HepG2 (cell line): Measurements from ENCODE around the gene HMCN2. TPM values are rescaled to one million over a fixed set of nuclear protein-coding genes. Genes with fewer than 3 reads are reported as not detected.

Experiments
- ATAD3A ChIP-seq: sonication (generic); formaldehyde crosslinking; IDR thresholded peaks from 2 replicates; pipeline ENCODE4 v1.4.0; 2020; ENCODE audit warnings: missing genetic modification reagents
- BHLHE40 ChIP-seq: IDR thresholded peaks from 2 replicates; pipeline ENCODE4 v1.6.1; 2011; ENCODE audit warnings: low read length, improper control_type of control experiment
- HOXD1 ChIP-seq: sonication (generic); formaldehyde crosslinking; IDR thresholded peaks from 2 replicates; pipeline ENCODE4 v1.5.0; 2020; ENCODE audit warnings: missing genetic modification reagents
- ISX ChIP-seq: sonication (generic); formaldehyde crosslinking; conservative IDR thresholded peaks from 2 replicates; pipeline ENCODE4 v1.5.0; 2020; ENCODE audit warnings: missing genetic modification reagents
- KLF6 ChIP-seq: IDR thresholded peaks from 2 replicates; pipeline ENCODE4 v1.8.0; 2016; ENCODE audit warnings: missing biosample characterization, missing genetic modification reagents
- NKX3-1 ChIP-seq: sonication (generic); formaldehyde crosslinking; IDR thresholded peaks from 2 replicates; pipeline ENCODE4 v1.5.0; 2020; ENCODE audit warnings: missing genetic modification reagents
- SCMH1 ChIP-seq: sonication (generic); formaldehyde crosslinking; IDR thresholded peaks from 2 replicates; pipeline ENCODE4 v1.9.0; 2021; ENCODE audit warnings: missing genetic modification reagents, mild to moderate bottlenecking, borderline replicate concordance
- SKI ChIP-seq: fragments of 450-650 bp; IDR thresholded peaks from one replicate; pipeline ENCODE4 v1.6.1; 2018; ENCODE audit warnings: mild to moderate bottlenecking; ENCODE audit not compliant: partially characterized antibody
- SPEN ChIP-seq: sonication (generic); formaldehyde crosslinking; IDR thresholded peaks from 2 replicates; pipeline ENCODE4 v1.5.1; 2020; ENCODE audit warnings: low read depth, mild to moderate bottlenecking, missing genetic modification reagents
- U2AF1 ChIP-seq: fragments of 200-400 bp; formaldehyde crosslinking; optimal IDR thresholded peaks from 2 replicates; pipeline ENCODE3; 2017; ENCODE audit warnings: mild to moderate bottlenecking, low read depth, low read length
- ZBTB42 ChIP-seq: sonication (generic); formaldehyde crosslinking; IDR thresholded peaks from 2 replicates; pipeline ENCODE4 v1.5.0; 2020; ENCODE audit warnings: mild to moderate bottlenecking, missing genetic modification reagents
- ZFP36L1 ChIP-seq: sonication (generic); formaldehyde crosslinking; IDR thresholded peaks from 2 replicates; pipeline ENCODE4 v1.8.0; 2022; ENCODE audit warnings: mild to moderate bottlenecking, missing genetic modification reagents, moderate library complexity
- ZNF274 ChIP-seq: sonication (generic); formaldehyde crosslinking; IDR thresholded peaks from 2 replicates; pipeline ENCODE4 v1.5.1; 2020; ENCODE audit warnings: mild to moderate bottlenecking, missing genetic modification reagents
- ZNF562 ChIP-seq: sonication (generic); formaldehyde crosslinking; IDR thresholded peaks from 2 replicates; pipeline ENCODE4 v1.8.0; 2022; ENCODE audit warnings: missing genetic modification reagents, borderline replicate concordance
- ZNF713 ChIP-seq: sonication (generic); formaldehyde crosslinking; IDR thresholded peaks from 2 replicates; pipeline ENCODE4 v1.4.0; 2020; ENCODE audit warnings: mild to moderate bottlenecking, missing genetic modification reagents
- polyA plus RNA-seq, 8 experiments: library from polyadenylated mRNA; depleted of rRNA in 3 of 8; stranded (reverse) in 7 of 8; unstranded in 1 of 8; fragments of >200 nt; fragmentation: Illumina TruSeq in 4 of 8; extraction: Trizol in 4 of 8; gene quantifications; 2 replicates each; pipeline versions ENCODE4 v1.2.1 to v1.2.3, GENCODE V29; 2011 to 2016; ENCODE audit warnings: low read depth in 4 of 8, missing spikeins in 1 of 8, mixed read lengths in 1 of 8; ENCODE audit not compliant: insufficient read depth in 1 of 8
- total RNA-seq, 5 experiments: library from RNA; depleted of rRNA; stranded (reverse); fragments of >200 nt; fragmentation: Illumina TruSeq; extraction: Trizol; gene quantifications; 2 replicates each; pipeline ENCODE4 v1.2.3, GENCODE V29; 2016; ENCODE audit warnings: low read depth in 1 of 5
- TF ChIP-seq, protein P1 (sequence below): IDR thresholded peaks from 2 replicates; pipeline ENCODE4 v1.6.1; 2016; ENCODE audit warnings: control low read depth
- TF ChIP-seq, protein P2 (sequence below): sonication (generic); formaldehyde crosslinking; IDR thresholded peaks from 2 replicates; pipeline ENCODE4 v1.5.1; 2020; ENCODE audit warnings: missing genetic modification reagents, mild to moderate bottlenecking, borderline replicate concordance
- TF ChIP-seq, protein P3 (sequence below): sonication (generic); formaldehyde crosslinking; IDR thresholded peaks from 2 replicates; pipeline ENCODE4 v1.4.0; 2020; ENCODE audit warnings: missing genetic modification reagents, mild to moderate bottlenecking, borderline replicate concordance
- TF ChIP-seq, protein P4 (sequence below): sonication (generic); formaldehyde crosslinking; IDR thresholded peaks from 2 replicates; pipeline ENCODE4 v1.9.0; 2022; ENCODE audit warnings: low read depth, missing genetic modification reagents
- TF ChIP-seq, protein P5 (sequence below): sonication (generic); formaldehyde crosslinking; conservative IDR thresholded peaks from 2 replicates; pipeline ENCODE4 v1.8.1; 2023; ENCODE audit warnings: missing genetic modification reagents

HMCN2 gene
- total and polyA plus RNA-seq, 2 of the 13 experiments (the other 11 are each of a cell fraction or from before 2014, with no cell fraction given) = 0.09 TPM; not detected in 1

DNA sequence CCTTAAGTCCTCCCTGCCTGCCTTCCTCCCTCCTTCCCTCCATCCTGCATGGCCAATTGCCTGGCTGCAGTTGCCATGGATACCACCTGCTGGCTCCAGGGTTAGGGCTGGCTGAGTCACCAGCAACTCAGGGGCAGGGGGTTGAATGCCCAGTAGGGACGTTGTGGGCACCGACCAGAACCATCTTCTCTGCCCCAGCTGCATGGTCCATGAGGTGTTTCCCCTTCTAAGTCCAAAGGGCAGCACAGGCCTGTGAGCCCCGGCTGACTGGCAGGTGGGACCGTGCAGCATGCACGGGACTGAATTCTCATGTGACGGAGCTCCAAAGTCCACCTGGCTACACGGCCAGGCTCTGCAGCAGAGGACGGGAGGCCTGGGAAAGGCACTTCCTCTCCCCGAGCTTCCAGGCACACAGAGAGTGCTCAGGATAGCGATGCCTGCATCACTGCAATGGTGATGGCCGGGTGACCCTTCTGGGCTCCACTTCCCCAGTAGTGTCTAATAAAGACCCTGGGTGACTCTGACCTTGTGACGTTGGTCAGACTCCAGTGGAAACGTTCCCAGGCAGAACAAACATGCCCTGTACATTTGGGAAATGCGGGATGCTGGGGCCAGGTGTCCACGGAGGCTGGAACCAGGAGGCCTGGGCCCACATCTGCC lies 184.9 kb downstream of the HMCN2 start (continued):
- TF ChIP-seq, protein P1, sequence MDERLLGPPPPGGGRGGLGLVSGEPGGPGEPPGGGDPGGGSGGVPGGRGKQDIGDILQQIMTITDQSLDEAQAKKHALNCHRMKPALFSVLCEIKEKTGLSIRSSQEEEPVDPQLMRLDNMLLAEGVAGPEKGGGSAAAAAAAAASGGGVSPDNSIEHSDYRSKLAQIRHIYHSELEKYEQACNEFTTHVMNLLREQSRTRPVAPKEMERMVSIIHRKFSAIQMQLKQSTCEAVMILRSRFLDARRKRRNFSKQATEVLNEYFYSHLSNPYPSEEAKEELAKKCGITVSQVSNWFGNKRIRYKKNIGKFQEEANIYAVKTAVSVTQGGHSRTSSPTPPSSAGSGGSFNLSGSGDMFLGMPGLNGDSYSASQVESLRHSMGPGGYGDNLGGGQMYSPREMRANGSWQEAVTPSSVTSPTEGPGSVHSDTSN = peak; percentile 76
- TF ChIP-seq BHLHE40 (peak; percentile 100), SPEN (peak; percentile 96), SKI (peak; percentile 76), ATAD3A (CRISPR knock-in tag) (no peak), HOXD1 (CRISPR knock-in tag) (peak; percentile 62; the same call in 1 of the 2 replicates), SCMH1 (CRISPR knock-in tag) (no peak), ZNF562 (CRISPR knock-in tag) (peak; percentile 79), ZNF274 (CRISPR knock-in tag) (peak; percentile 86), ZBTB42 (CRISPR knock-in tag) (peak; percentile 62; the same call in 1 of the 2 replicates), U2AF1 (no peak), ZNF713 (CRISPR knock-in tag) (no peak), KLF6 (CRISPR knock-in tag) (peak; percentile 98), NKX3-1 (CRISPR knock-in tag) (peak; percentile 74; the same call in 1 of the 2 replicates), ZFP36L1 (CRISPR knock-in tag) (peak; percentile 67; the same call in 1 of the 2 replicates), ISX (CRISPR knock-in tag) (no peak)
- TF ChIP-seq, protein P2, sequence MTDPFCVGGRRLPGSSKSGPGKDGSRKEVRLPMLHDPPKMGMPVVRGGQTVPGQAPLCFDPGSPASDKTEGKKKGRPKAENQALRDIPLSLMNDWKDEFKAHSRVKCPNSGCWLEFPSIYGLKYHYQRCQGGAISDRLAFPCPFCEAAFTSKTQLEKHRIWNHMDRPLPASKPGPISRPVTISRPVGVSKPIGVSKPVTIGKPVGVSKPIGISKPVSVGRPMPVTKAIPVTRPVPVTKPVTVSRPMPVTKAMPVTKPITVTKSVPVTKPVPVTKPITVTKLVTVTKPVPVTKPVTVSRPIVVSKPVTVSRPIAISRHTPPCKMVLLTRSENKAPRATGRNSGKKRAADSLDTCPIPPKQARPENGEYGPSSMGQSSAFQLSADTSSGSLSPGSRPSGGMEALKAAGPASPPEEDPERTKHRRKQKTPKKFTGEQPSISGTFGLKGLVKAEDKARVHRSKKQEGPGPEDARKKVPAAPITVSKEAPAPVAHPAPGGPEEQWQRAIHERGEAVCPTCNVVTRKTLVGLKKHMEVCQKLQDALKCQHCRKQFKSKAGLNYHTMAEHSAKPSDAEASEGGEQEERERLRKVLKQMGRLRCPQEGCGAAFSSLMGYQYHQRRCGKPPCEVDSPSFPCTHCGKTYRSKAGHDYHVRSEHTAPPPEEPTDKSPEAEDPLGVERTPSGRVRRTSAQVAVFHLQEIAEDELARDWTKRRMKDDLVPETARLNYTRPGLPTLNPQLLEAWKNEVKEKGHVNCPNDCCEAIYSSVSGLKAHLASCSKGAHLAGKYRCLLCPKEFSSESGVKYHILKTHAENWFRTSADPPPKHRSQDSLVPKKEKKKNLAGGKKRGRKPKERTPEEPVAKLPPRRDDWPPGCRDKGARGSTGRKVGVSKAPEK (CRISPR knock-in tag) = no peak
- TF ChIP-seq, protein P3, sequence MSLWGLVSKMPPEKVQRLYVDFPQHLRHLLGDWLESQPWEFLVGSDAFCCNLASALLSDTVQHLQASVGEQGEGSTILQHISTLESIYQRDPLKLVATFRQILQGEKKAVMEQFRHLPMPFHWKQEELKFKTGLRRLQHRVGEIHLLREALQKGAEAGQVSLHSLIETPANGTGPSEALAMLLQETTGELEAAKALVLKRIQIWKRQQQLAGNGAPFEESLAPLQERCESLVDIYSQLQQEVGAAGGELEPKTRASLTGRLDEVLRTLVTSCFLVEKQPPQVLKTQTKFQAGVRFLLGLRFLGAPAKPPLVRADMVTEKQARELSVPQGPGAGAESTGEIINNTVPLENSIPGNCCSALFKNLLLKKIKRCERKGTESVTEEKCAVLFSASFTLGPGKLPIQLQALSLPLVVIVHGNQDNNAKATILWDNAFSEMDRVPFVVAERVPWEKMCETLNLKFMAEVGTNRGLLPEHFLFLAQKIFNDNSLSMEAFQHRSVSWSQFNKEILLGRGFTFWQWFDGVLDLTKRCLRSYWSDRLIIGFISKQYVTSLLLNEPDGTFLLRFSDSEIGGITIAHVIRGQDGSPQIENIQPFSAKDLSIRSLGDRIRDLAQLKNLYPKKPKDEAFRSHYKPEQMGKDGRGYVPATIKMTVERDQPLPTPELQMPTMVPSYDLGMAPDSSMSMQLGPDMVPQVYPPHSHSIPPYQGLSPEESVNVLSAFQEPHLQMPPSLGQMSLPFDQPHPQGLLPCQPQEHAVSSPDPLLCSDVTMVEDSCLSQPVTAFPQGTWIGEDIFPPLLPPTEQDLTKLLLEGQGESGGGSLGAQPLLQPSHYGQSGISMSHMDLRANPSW (CRISPR knock-in tag) = no peak
- TF ChIP-seq, protein P4, sequence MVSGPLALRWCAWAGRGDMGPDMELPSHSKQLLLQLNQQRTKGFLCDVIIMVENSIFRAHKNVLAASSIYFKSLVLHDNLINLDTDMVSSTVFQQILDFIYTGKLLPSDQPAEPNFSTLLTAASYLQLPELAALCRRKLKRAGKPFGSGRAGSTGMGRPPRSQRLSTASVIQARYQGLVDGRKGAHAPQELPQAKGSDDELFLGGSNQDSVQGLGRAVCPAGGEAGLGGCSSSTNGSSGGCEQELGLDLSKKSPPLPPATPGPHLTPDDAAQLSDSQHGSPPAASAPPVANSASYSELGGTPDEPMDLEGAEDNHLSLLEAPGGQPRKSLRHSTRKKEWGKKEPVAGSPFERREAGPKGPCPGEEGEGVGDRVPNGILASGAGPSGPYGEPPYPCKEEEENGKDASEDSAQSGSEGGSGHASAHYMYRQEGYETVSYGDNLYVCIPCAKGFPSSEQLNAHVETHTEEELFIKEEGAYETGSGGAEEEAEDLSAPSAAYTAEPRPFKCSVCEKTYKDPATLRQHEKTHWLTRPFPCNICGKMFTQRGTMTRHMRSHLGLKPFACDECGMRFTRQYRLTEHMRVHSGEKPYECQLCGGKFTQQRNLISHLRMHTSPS = peak; percentile 94
- TF ChIP-seq, protein P5, sequence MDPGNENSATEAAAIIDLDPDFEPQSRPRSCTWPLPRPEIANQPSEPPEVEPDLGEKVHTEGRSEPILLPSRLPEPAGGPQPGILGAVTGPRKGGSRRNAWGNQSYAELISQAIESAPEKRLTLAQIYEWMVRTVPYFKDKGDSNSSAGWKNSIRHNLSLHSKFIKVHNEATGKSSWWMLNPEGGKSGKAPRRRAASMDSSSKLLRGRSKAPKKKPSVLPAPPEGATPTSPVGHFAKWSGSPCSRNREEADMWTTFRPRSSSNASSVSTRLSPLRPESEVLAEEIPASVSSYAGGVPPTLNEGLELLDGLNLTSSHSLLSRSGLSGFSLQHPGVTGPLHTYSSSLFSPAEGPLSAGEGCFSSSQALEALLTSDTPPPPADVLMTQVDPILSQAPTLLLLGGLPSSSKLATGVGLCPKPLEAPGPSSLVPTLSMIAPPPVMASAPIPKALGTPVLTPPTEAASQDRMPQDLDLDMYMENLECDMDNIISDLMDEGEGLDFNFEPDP (CRISPR knock-in tag) = no peak
